G401.6 (cell line): ENCODE results near the gene BICDL1.
"Not testable (repeated sequence)": the region's sequence is repeated elsewhere in the genome, so short reads cannot be mapped to it uniquely, and the experiment has no call there.

Experiments
- FAIRE-seq: peaks from 2 replicates; lab custom pipeline; 2012; peaks lifted over from hg19 to GRCh38; lab: Jason Lieb, UNC

BICDL1 gene, protein sequence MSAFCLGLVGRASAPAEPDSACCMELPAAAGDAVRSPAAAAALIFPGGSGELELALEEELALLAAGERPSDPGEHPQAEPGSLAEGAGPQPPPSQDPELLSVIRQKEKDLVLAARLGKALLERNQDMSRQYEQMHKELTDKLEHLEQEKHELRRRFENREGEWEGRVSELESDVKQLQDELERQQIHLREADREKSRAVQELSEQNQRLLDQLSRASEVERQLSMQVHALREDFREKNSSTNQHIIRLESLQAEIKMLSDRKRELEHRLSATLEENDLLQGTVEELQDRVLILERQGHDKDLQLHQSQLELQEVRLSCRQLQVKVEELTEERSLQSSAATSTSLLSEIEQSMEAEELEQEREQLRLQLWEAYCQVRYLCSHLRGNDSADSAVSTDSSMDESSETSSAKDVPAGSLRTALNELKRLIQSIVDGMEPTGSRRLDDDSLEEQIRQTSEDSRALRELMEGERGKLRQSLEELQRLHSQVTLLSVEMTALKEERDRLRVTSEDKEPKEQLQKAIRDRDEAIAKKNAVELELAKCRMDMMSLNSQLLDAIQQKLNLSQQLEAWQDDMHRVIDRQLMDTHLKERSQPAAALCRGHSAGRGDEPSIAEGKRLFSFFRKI

DNA sequence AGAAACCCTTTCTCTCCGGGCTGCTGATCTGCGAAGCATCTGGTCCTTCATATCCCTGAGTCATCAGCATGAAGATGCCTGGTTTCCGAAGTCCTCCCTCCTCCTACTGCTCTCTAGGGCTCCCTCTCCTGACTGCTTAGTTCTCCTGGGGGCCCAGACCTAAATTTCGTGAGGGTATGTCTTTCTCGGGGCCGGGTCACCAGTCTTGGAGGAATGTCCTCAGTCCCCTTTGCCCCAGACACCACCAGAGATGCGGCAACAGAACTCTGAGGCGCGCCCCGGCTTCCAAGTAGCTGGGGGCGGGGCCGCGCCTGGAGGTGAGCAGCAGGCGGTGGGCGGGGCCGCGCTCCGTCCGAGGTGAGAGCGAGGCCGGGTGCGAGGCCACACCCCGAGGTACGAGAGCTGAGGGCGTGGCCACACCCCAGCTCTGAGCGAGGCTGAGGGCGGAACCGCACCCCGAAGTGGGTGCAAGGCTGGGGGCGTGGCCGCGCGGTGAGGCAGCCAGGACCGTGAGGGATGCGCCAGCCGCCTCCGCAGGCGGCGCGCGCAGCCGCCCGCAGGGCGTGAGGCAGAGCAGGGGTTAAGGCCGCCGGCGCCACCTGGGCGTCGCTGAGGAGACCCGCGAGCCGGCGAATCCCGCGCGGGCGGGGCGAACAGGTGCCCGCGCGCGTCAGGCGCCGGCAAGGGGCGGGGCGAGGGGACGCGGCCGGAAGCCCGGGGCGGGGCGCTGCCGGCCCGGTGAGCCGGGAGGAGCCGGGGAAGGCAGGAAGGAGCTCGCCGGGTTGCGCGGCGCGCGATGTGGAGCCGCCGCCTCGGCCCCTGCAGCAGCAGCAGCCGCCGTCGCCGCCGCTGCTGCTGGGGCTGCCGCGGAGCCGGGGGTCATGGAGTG lies at the start of gene BICDL1:
Gene BICDL1 (plus strand): TSS at position 765 of the 889 bp plus-strand sequence. CDS start 633 bp downstream, outside the sequence.
- FAIRE-seq = peak; percentile 61

DNA sequence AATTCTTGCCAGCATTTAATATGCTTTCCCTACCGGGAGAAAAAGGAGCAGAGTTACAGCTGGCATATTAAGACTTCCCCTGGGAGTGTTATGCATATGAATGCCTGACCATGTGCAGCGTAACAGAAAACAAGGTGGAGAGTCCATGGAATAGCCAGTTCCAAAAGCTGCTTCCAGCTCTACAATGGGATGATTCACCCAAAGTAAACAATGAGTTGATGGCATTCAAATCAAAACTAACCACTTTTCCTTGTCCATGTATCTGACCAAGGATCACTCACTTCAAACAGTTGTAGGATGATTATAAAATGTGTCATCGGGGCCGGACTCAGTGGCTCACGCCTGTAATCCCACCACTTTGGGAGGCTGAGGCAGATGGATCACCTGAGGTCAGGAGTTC lies 48.1 kb upstream of the BICDL1 start:
- no peak for FAIRE-seq

DNA sequence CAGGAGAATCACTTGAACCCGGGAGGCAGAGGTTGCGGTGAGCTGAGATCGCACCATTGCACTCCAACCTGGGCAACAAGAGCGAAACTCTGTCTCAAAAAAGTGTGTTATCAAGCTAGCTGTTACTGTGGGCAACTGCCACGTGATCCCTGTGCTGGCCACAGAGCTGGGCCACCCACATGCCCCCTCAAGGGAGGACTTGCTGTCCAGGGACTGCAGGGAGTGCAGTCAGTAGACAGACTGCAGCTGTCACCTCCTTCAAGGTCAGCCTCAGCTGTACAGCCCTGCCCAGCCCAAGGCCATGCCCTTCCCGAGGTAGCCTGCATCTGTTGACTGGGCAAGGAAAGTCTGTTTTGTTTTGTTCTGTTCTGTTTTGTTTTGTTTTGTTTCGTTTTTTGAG lies 46.6 kb upstream of the BICDL1 start:
- no peak for FAIRE-seq

DNA sequence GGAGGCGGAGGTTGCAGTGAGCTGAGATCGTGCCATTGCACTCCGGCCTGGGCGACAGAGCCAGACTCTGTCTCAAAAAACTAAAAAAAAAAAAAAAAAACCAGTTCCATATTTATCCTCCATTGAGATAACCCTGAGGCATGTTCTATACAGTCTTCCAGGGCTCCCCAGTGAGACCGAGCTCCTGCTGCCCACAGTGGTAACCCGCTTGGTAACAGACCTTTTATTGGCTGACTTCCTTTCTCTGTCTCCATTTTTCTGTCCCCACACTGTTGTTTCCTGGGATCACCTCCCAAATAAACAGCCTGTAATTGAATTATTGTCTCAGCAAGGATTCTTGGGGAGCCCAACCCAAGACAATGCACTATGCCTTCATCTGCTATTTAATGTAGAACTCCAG lies 42.8 kb upstream of the BICDL1 start:
- no peak for FAIRE-seq

DNA sequence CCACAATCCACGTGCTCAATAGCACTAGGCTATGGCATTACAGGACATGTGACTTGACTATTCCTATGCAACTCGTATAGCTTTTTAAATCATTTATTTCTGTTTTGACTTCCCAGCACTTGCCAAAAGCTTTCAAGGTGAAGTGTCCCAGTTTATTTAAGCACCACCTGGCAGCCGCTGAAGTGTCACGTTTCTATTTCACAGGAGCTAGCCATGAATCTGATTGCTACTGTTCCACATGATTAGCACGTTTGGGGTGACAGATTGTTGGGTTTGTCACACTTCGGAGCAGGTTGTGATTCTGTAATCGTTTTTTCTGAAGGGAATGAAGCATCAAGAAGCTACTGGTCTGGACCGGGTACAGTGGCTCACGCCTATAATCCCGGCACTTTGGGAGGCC lies 39.9 kb upstream of the BICDL1 start:
- no peak for FAIRE-seq

DNA sequence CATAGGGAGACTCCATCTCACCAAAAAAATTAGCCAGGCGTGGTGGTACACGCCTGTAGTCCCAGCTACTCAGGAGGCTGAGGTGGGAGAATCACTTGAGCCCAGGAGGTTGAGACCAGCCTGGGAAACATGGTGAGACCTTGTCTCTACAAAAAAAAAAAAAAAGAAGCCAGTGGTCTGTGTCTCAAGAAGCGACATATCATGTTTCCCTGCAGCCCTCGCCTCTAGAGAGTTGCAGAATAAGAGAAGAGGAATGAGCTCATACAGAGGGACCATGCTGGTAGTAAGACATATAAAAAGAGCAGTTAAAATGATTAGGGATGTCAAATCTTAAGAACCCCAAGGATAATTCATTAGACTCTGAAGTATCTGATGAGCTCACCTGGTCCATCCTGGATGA lies 39.4 kb upstream of the BICDL1 start:
- FAIRE-seq = no peak

DNA sequence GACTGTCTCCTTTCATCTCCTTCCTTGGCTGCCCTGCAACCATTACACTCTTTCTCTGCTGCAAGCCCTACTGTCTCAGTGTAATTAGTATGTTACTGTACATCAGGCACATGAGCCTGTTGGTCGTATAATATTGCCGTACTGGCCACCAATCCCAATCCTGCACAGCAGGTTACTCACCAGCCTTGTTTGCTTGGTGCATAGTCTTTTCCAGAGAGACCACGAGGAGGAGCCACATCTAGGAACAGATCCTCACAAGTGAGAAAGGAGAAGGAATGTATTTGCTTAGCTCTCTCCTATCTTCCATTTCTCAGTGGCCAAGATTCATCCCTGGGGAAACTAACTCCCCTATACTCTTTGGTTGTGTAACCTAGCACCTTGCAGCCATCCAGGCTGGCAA lies 33.0 kb upstream of the BICDL1 start:
- FAIRE-seq = no peak

DNA sequence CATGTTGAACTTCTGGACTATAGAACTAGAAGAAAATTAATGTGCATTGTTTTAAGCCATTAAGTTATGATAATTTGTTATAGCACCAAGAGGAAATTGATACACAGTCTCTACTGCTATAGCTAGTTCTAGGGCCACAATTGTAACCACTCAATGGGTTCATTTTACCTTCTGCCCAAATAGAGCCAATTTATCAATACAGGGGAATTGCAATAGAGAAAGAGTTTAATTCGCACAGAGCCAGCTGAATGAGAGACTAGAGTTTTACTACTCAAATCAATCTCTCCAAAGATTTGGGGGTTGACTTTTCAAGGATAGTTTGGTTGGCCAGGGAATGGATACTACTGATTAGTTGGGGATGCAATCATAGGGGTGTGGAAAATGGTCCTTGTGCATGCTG lies 31.9 kb upstream of the BICDL1 start:
- no peak for FAIRE-seq

DNA sequence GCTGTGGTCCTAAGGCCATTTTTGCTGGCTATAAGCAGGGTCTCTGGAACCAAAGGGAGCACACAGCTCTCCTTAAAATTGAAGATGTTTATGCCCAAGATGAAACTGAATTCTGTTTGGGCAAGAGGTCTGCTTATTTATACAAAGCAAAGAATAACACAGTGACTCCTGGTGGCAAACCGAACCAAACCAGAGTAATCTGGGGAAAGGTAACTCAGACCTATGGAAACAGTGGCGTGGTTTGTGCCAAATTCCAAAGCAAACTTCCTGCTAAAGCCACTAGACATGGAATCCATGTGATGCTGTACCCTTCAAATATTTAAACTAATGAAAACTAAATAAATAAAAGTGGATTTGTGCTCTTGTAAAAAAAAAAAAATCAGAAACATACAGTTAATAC lies 29.6 kb upstream of the BICDL1 start:
- FAIRE-seq = no peak

DNA sequence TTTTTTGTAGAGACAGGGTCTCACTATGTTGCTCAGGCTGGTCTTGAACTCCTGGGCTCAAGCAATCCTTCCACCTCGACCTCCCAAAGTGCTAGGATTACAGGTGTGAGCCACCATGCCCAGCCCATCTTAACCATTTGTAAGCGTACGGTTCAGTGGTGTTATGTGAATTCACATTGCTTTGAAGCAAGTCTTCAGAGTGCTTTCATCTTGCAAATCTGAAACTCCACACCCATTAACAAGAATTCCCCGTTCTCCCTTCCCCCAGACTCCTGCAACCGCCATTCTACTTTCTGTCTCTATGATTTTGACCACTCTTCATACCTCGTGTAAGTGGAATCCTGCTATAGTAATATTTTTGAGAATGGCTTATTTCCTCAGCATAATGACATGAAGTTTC lies 24.9 kb upstream of the BICDL1 start:
- FAIRE-seq = no peak

DNA sequence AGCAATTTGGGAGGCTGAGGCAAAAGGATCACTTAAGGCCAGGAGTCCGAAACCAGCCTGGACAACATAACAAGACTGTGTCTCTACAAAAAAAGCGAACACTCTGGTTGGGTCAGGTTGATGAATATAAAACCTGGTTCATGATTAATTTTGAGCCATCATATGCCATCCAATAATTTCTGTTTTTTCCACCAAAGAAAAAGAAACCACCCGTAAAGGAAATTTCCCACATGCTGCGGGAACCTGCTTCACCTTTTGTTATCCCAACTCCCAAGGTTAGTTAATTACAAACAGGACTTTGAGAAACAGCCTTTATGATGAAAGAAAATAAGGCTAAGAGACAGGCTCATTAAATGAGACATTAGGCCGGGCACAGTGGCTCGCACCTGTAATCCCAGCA lies 24.1 kb upstream of the BICDL1 start:
- FAIRE-seq = no peak

DNA sequence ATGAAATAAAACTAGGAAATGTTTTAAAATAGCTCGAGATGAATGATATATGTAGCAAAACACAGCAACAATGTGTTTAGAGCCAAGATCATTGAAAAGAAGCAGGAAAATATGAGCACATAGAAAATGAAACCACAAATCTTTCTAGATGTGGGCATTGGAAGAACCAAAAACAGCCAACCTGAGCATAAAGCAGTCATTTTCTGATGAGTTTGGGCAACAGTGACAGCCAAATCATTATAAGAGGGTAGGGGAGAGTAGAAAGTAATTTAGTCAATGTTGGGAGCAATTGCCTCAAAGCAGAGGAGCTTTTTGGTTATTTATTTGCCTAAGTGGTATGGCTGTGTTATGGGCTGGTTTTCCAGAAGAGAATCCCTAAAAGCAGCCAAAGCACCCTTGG lies 8.8 kb upstream of the BICDL1 start:
- no peak for FAIRE-seq

DNA sequence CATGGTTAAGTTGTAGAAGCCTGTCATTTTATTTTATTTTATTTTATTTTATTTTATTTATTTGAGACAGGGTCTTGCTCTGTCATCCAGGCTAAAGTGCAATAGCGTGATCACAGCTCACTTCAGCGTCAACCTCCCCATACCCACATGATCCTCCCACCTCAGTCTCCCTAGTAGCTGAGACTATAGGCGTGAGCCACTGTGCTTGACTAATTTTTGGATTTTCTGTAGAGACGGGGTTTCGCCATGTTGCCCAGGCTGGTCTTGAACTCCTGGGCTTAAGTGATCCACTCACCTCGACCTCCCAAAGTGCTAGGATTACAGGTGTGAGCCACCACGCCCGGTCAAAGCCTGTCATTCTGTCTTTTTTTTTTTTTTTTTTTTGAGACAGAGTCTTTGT lies 8.3 kb upstream of the BICDL1 start:
- FAIRE-seq = not testable (repeated sequence)

DNA sequence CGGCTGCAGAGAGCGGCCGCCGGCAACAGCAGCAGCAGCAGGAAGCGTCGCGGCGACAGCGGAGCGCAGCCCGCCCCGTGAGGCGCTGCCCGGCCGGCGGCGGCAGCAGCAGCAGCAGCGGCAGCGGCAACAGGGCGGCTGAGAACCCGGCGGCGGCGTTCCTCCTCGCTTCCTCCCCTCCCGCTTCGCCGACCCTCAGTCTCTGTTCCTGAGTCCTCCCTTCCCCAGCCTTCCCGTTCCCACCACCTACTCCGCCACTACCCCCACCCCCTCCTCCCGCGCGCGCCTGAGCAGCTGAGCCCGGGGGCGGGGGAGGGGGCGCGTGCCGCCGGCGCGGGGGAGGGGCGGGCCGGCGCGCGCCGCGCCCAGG lies 310 bp downstream of the BICDL1 start:
- FAIRE-seq = no peak

DNA sequence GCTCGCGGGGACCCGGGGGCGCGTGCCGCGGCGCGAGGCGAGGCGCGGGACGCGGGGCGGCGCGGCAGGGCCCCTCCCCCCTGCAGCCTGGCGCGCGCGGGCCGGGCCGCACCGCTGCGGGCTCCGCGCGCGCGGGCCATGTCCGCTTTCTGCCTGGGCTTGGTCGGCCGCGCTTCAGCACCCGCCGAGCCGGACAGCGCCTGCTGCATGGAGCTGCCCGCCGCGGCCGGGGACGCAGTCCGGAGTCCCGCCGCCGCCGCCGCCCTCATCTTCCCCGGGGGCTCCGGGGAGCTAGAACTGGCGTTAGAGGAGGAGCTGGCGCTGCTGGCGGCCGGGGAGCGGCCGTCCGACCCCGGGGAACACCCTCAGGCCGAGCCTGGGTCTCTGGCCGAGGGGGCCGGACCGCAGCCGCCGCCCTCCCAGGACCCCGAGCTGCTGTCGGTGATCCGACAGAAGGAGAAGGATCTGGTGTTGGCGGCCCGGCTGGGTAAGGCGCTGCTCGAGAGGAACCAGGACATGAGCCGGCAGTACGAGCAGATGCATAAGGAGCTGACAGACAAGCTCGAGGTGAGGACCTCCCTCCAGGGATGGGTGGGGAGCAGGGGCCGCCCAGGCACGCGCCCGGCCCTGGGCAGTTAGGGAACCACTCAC lies 820 bp downstream of the BICDL1 start:
- no peak for FAIRE-seq

DNA sequence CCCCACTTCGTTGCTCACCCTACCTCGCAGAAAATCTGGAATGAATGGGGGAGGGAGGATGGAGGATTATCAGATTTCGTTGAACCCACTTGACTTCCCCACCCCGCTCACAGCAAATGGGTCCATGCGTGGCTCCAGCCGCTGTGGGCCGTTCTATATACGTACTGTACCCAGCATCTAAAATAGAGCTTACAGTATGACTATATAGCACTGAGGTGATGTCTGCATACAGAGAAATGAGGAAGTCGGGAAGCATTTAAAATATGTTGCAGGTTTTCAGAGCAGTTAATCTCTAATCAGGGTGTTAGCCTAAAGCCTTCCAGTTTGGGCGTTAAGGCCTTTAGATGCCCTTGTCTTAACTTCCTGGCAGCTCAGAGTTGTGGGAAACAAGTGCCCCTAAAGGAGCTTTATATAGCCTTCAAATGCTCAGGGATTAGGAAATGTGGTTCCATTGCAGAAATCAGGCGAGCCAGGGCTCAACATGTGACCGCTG lies 1.4 kb downstream of the BICDL1 start:
- FAIRE-seq = no peak

DNA sequence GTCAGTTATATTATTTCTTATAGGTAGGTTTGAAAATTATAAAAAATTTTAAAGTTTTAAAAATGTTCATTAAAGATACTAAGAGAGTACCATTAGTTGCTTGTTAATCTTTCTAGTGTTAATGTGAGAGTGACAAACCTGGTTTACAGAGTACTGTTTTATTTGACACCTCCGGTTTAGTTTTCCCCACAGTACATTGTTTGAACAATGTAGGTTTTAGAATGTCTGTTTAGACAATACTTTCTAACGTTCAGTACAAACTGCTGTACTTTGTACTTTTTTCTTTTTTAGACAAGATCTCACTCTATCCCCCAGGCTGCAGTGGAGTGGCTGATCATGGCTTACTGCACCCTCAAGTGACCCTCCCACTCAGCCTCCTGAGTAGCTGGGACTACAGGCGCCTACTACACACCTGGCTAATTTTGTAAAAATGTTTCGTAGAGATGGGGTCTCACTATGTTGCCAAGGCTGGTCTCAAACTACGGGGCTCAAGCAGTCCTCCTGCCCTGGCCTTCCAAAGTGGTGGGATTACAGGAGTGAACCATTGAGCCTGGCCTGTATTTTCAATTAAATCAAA lies 3.2 kb downstream of the BICDL1 start:
- FAIRE-seq = no peak

DNA sequence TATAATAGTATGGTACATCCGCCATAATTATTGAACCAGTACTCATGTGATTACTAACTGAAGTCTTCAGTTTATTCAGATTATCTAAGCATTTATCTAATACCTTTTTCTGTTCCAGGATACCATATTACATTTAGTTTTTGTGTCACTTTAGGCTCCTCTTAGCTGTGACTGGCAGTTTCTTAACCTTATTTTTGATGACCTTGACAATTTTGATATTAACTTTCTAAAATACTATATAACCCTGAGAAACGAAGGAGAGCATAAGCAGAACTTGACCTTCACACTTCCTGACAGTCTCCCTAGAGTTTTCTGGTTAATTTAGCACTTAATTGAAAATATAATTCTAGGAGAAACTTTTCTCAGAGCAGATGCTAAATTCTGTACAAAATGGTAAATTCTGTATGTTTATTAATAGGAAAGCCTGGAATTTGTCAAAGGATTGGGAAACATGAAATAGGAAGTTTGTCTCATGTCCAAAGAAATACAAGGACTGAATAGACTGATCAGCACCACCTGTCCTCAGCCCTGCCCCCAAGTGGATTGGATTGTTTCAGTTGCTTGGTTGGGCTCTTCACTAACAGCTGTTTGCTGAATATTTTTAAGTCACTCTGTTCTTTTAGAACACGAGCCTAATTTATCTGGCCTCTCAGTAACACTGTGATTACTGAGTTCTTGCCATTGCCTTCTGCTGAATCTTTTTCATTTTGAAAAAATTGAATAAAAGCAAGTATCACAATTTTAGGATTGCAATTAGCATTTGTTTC lies 6.0 kb downstream of the BICDL1 start:
- FAIRE-seq = no peak

DNA sequence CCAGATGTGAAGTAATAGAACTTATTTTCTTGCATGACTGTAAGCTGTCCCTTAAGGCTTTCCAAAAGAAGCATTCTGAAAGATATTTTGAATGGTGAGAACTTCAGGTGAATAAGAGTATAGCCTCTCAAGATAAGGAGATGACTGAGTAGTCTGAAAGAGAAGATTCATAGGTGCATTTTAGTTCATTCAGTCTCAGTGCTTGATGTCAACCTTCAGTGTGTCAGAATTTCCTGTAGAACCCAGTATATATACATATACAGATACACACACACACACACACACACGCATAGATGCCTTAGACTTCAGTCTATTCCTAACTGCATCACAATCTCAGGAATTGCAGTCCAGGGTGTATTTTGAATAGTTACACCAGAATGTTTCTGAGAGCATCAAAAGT lies 7.4 kb downstream of the BICDL1 start:
- FAIRE-seq = no peak

DNA sequence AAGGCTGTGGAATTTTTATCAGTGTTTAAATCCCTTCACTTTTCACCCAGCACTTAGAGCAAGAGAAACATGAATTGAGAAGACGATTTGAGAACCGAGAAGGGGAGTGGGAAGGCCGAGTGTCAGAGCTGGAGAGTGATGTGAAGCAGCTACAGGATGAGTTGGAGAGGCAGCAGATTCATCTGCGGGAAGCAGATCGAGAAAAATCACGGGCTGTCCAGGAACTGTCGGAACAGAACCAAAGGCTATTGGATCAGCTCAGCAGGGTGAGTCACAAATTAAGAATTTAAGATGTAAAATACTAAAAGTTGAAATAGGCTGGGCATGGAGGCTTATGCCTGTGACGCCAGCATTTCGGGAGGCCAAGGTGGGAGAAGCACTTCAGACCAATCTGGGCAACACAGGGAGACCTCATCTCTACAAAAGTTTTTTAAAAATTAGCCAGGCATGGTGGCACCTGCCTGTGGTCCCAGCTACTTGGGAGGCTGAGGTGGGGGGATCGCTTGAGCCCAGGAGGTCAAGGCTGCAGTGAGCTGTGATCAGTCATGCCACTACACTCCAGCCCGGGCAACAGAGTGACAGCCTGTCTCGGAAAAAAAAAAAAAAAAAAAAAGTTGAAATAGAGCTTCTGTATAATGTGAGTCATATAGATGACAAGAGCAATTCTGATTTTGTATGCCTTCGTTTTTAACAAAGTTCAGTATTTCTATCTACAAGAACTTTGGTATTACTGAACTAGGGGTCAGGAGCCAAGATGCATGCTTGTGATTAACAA lies 9.6 kb downstream of the BICDL1 start:
- no peak for FAIRE-seq
